8988T (cell line): ENCODE measurements around the gene TDRD12.

ENCODE experiments used
- DNase-seq: peaks from one replicate; pipeline ENCODE4 v3.0.0; 2011

TDRD12 gene

DNA sequence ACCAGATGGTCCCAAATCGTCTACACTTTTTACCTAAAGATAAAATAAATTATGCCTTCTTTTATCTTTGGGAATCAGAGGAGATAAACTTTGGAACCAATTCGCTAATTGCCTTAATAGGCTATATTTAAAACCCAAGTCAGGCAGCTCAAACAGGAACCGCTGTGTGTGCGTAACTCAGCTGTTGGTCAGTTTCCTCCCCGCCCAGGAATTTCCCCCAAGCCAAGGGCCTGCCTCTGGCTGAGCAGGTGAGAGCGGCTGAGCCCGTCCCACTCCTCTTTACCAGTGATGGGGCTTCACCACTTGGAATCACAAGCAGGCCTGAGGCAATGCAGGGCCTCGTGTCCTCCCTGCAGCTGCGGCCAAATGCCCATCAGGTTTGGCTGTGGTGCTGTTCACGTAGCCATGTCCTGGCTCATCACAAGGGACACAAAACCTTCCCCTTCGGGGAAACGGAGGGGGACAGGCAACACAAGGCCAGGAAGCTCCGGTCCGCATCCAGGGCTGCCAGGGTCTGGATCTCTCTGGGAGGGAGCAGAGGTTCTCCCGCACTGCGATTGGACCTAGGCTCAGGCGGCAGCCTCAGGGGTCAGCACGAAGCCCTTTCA is 150.5 kb downstream of the TDRD12 start:
- DNase-seq, result no peak

DNA sequence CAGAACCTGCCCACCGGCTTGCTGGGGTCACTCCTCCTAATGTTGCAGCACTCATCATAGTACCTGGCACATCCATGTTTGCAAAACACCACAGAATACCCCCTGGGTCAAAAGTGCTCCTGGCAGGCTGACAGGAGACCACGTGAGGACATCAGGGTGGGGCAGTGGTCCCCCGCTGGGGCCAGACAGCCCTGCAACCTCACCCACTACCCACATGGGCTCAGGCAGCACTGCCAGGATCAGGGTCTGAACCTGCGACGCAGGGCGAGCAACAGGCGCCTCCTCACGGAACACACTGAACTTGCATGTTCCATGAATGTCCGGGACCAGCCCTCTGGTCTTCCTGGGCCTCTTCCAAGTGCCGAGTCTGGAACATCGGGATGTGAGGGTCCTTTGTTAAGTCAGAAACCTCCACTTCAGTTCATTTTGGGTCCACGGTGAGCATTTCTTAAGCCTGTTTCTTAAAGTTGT is 151.4 kb downstream of the TDRD12 start:
- no peak for DNase-seq

DNA sequence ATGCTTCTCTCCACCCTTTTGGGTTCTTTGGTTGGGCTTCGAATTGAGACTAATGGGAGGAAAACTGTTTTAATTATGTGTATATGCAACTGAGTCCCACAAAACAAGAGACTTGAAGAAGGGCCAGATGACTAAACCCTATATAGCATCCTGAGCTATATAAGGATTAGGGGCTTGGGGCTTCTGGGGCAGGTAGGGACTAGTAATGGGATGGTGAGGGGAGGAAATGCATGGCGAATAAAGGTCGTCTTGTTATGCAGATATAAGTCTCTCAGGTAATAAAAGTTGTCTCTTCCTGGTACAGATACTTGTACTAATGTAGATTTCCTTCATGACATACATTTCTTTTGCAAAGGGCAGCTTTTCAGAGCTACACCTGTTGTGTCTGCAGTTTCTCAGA is 152.8 kb downstream of the TDRD12 start:
- DNase-seq, result no peak

DNA sequence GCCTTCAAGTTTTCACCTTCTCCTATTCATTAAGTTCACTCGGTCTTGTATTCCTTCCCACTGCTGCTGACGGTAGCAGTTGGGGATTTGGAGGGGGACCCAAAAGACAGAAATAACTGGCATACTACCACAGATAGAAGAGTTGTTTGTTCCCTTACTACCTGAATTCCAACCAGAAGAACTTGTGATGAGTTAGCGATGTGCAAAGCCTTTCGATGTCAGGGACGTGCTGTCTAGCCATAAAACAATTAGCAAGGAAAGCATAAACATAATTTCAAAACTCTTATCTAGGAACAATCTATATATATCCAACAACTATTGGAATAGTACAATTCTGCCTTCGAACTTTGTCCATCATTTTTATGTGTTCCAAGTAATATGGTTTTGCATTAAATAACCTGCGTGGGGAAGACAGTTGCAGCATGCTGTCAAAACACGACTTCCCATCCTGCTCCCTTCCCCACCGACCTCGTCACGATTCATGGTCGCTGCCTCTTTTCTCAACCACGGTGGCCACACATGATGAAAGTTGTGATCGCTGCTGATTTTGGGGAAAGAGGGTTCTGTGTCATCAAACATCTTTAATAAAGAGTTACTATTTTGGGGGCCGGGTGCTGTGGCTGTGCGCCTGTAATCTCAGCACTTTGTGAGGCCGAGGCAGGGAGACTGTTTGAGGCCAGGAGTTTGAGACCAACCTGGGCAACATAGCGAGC is 153.8 kb downstream of the TDRD12 start:
- DNase-seq, result no peak

DNA sequence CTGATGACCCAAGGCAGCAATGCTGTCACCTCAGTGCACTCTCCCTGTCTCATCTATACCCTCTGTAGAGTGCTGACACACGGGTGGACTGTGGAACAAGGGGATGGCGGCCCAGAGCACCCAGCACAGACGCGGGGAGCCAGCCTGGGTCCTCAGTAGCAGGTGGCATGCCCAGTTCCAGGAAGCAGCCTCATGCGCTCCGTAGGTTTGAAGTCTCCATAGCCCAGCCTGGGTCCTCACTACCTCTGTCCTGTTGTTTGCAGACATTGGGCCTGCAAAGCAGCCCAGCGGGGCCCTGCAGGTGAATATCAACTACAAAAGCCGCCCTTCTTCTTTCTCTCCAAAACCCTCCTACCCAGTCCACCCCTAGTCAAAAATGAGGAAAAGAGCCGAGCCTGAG is 155.0 kb downstream of the TDRD12 start:
- DNase-seq, result no peak

DNA sequence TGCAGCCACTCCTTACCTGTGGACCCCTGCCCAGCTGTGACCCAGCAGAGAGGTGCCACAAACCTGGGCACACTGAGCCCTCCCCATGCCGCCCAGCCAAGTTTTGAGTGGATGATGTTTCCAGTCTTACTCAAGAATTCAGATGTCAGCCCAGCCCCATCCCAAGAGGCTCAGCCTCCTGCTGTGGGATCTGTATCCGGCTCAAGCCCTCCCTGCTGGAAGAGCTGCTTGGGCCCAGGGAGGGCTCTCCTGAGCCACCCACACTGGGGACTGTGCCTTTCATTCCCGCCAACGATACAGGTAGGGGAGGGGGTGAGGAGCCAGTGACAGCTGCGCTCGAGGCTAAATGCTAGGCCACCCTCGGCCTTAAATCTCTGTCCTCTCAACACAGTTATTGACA is 155.9 kb downstream of the TDRD12 start:
- DNase-seq, result no peak

DNA sequence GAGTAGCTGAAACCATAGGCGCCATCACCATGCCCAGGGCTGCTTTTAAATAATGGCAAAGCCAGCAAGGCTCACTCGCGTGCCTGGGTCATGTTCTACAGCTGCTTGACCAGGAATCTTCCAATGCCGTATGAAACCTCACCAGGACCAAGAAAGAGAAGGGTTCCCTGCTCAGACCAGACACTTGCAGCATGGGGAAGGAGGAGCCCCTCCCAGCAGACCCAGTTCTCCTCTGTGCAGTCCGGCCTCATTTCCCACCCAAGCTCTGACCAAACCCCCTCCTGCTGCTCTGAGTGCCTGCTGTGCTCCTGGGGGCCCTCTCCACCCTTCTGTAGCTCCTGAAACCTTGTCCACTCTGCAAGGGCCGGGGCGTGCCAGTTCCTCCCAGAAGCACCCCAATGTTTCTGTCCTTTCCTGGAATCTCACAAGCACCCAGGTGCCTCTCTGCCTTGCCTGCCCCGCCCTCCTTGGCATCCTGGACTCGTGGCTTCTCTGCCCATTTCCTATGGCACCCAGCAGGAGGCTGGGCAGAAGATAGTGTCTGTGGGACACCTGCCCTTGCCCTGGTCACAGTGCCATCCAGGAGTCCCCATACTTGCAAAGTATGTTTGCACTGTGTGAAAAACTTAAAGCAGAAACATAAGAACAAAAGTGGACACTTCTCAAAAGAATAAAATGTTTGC is 156.8 kb downstream of the TDRD12 start:
- DNase-seq, result no peak

DNA sequence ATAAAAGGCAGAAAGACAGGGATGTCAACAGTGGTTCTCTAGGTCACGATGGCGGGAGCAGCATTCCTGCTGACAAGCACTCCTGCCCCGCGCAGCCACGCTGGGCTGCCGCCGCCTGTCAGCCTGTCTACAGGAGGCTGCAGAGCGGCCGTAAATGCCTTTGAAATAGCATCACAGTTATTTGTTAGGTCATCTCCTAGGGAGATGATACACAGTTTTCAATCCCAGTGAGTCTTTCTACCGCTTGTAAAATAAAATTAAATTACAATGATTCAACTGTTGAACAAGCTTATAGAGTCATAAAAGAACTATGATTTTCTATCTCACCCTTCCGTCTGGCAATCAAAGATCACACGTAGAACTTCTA is 157.3 kb downstream of the TDRD12 start:
- no peak for DNase-seq
